ENCODE measurements around the gene WNK2.

WNK2 gene

DNA sequence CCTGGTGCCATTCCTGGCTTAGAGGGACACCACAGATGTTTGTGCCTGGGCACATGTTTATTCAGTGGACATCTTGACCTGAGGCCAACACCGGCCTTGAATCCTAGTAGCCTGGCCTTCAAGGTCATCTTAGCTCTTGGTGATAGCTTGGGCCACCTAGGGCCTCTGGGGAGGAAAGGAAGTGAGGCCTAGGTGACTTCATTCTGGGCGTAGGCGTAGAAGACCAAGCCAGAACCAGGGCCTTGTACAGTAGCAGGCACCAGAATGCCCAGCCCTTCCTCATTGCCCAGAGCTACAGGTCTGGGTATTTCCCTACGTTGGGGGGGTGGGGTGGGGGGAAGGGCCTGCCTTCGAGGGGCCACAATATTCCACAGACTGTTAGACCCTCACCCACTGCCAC is 33.8 kb downstream of the WNK2 start:
- DNase-seq (ENCODE audit: low spot score) = no peak
- no peak for FAIRE-seq

DNA sequence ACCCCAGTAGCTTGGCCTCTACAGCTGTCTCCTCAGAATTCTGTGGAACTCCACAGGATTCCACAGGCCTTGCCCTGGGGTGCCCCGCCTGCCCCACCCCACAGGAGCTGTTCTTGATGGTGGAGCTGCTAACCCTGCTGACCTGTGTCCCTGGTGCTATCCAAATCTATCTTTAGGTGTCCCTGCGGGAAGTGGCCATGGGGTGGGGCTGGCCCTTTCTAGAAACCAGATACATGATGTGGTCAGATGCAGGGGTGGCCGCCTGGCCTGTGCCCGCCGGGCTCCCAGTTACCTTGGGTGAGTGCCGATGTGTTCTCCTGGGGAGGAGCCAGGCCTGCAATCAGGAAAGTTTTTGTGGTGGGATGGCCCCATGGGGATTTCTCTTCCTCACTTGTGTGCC is 34.2 kb downstream of the WNK2 start:
- DNase-seq (ENCODE audit: low spot score) (no peak), FAIRE-seq (no peak)

DNA sequence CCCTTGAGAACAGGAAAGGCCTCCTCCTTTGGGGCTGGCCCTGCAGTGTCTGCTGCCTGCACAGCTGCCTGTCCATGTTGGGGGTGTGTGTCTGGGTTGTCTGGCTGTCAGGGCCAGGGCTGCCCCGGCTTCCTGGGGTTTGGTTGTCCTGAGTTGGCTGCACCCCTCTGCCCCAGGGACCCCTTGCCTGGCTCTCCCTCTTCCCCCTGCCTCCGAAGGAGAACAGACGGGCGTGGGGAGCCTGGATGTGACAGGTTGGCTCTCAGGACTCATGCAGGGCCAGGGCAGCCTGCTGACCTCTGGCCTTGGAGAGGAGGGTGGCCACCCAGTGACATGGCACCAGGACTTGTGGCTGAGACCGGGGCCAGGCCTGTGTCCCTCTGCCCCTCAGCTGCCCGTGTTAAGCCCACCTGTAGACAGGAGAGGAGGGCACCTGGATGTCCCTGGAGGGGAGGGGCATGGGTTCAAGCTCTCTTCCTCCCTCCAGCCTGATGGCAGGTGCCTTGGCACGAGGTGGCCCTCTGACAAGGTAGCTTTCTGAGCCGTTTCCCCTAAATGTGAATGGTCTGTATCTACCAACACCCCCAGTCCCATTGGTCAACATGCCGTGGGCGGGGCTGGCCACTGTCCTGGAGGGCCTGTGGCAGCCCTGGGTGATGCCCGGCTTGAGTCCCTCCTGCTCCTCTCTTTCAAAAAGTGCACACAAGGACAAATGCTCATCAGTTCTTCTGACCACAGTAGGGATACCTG is 34.9 kb downstream of the WNK2 start:
- DNase-seq (ENCODE audit: low spot score) = no peak
- no peak for FAIRE-seq

DNA sequence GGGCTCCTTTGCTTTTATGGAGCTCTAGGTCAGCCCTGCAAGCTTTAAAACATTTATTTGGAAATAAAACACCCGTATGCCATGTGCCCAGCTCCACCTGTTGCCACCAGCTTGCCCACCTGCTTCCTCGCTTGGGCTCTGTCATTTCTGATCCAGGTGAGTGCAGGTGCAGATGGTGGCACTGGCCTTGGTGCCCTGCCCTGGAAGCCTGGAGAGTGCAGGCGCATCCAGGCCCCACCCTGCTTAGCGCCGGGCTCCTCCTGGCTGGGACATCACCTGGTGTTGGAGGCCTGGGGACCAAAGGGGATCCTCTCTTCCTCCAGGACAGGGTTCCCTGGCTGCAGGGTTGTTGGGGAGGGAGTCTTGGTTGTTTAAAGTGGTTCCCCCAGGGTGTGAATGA is 35.8 kb downstream of the WNK2 start:
- FAIRE-seq (no peak), DNase-seq (ENCODE audit: low spot score) (no peak)

DNA sequence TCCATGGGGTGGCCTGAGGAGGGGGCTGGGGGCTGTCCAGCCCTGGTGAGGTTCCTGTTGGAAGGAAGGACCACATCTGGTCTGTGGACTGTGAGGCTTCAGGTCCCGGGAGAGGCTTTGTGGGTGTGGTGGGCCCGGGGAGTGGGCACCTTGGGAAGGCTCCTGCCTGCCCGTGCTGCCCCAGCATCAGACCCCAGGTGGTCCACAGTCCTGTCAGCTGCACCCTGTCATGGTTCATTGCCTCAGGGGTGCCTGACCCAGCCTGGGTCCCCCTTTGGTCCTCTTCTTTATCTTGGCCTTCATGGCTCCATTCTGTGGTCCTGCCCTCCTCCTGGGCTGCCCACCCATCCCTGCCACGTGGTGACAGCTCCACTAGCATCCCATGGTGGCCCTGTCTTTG is 36.7 kb downstream of the WNK2 start:
- DNase-seq (ENCODE audit: low spot score) = no peak
- FAIRE-seq = no peak

DNA sequence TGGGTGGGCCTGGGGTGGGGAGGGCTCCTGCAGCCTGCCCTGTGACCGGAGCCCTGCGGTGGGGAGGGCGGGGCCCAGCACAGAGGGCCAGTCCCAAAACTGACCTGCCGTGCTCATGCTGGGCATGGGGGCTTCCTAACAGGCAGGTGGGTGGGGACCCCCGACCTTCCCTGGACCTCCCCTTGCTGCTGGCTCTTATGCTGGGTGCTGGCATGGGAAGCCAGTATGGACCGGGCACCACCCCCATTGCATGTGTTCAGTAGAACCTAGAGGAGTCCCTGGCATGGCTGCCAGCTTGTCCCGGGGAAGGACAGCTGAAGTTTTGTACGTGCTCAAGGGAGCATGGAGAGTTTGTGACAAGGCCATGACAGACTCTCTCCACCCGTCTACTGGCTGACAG is 37.1 kb downstream of the WNK2 start:
- DNase-seq (ENCODE audit: low spot score) (no peak), FAIRE-seq (no peak)

DNA sequence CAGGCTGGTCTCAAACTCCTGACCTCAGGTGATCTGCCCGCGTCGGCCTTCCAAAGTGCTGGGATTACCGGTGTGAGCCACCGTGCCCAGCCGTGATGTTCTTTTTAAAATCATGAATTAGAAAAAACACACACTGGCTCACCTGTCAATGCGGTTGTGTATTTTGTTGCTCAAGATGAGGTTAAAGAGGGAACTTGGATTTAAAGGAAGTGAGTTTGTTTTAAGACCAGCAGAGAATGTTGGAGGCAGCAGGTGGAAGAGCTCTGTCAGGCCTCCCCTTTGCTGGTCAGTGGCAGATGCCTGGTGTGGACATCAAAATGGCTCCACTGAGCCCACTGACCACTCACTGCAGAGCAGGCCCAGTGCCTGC is 38.9 kb downstream of the WNK2 start:
- FAIRE-seq (no peak), DNase-seq (ENCODE audit: low spot score) (no peak)

DNA sequence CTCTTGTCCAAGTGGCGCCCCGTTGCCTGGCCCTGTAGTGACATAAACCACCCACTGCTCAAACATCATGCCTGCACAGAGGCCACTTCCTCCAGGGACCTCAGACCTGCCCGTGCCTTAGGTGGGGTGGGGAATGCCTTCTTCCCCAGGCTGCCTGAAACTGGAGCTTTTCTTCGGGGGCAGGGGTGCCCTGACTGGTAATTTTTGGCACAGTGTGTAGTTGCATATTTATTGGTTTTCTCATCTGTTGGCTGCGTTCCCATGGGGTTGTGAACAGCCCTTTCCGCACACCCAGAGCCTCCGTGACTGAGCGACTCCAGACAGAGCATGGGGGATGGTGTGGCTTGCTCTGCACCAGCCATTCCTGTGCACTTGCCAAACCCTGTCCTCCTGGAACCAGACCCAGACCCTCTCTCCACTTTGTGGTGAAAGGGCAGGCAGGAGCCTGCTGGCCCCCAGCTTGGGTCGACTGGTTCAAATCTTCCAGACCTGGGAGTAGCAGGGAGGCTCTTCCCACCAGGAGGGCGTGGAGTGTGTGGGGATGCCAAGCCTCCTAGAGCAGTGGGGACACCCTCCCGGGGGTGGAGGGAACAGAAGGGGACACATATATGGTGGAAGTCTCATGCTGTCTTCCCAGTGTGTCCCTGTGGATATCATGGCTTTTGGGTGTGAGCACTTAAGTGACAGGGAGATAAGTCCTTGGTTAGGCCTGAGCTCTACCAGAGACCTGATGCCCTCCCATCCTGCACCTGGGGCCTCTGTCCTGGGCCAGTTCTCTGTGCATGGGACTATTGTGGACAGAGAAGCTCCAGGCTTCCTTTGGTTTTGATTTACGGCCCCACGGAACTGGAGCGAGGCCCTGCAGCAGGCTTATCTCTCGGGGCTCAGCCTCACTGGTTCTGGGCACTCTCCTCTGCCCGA is 39.6 kb downstream of the WNK2 start:
- DNase-seq (ENCODE audit: low spot score) = peak; percentile 94
- peak; percentile 79 for FAIRE-seq

DNA sequence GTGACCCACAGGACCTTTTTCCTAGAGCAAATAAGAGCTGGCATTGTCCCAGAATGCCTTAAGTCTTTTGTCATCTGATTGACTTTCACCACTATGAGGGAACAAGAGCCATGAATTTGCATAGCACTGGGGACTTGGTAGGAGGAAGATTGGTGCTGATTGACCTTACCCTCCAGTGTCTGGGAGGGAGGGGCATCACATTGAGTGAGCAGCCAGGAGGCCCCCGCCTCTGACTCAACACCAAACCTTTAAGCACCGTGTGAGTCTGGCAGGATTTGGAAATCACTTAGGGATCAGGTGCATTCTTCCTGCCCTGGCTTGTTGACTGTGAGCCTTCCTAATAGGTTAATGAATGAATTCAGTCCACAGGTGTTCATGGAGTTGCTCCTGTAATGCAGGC is 40.7 kb downstream of the WNK2 start:
- FAIRE-seq = peak; percentile 81
- DNase-seq (ENCODE audit: low spot score) = peak; percentile 64

DNA sequence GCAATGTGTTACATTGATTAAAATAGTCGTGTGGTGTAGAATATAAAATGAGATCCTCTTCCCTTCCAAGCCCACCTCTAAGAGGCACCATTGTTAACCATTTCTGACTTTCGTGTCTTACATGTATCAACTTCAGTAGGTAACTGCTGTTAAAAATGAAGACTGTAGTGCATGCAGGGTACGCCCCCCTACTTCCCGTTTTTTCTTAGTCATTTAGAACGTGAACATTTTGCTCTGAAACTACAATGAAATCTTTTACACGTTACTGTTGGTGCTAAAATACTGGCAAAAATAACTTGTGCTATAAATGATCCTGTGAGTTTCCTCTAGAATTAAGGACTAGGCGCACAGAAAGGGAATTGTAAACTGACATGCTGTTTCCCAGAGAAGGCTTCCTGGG is 41.5 kb downstream of the WNK2 start:
- no peak for FAIRE-seq
- no peak for DNase-seq (ENCODE audit: low spot score)

DNA sequence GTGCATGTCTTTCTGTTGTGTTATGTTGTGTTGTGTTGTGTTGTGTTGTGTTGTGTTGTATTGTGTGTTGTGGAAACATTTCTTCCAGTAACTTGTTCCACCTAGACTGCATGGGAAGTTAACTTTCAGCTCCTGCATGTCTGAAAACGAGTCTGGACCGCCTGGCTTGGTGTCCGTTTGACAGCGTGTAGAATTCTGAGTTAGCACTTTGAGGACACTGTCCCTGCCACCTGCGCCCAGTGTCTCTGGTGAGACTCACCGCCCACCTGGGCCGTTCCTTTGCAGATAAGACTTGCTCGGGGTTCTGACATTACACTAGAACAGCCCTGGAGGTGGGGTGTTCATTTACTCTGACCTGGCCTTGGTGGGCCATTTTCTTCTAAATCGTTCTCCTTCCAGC is 42.0 kb downstream of the WNK2 start:
- peak; percentile 77 for FAIRE-seq
- DNase-seq (ENCODE audit: low spot score) = no peak

DNA sequence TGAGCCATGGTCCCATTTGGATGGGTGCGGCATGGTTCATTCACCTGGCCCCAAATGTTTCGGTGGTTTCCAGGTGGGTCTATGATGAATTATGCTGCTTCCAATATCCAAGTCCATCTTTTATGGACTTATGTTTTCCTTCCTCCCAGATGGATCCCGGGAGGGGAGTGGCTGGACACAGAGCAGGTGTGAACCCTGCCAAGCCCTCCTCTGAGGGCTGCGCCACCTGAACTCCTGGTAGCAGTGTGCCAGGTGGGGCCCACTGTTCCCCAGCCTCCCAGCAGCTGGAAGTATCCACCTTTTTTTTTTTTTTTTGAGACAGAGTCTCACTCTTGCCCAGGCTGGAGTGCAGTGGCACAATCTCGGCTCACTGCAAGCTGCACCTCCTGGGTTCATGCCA is 42.9 kb downstream of the WNK2 start:
- FAIRE-seq (no peak), DNase-seq (ENCODE audit: low spot score) (no peak)

DNA sequence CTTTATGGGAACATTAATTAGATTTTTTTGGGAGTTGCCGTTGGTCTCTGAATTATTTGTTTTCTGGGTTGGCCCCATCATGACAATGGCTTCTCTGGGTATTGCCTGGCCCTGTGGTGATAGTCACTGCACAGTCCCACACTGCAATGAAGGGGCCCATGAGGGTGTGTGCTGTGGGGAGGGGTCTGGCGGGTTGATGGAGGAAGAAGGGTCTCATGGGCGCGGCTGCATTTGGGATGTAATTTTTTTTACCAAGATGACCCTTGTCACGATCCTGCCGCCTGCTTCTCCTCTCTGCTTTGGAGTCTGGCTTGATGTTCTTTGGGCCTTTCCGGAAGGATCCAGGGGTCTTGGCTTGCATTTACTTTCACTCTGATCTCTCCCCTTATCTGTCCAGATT is 44.1 kb downstream of the WNK2 start:
- no peak for FAIRE-seq

DNA sequence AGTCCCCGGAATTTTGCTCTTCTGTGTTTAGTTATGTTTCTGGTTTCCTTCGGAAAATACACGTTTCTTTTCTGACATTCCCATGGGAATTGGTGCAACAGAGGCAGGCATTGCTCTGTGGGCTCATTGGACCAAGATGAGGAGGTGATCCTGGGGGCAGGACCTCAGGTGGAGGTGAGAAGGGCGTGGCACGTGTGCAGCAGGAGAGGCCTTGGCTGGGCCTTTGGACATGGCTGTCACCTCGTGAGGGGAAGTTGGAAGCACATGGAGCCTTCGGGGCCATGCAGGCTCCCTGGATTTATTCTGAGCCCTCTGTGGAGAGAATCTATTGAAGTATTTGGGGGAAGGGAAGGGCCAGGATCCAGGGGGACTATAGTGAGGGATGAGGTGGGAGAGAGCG is 44.5 kb downstream of the WNK2 start:
- no peak for FAIRE-seq
- no peak for DNase-seq (ENCODE audit: low spot score)

More for the DNA sequence above, 44.1 kb downstream of the WNK2 start:
- no peak for DNase-seq (ENCODE audit: low spot score)

DNA sequence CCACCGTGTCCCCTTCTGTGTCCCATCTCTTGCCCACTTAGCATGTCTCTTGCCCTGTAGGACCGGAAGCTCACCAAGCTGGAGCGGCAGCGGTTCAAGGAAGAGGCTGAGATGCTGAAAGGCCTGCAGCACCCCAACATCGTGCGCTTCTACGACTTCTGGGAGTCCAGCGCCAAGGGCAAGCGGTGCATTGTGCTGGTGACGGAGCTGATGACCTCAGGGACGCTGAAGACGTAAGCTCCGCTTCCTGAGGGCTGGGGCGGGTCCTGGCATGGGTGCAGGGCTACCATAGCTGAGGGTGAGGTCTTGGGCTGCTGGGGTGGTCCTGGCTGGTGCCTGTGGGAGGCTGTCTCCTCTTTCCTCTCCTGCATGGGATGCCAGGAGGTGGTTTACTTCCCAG is 45.7 kb downstream of the WNK2 start:
- no peak for DNase-seq (ENCODE audit: low spot score)
- no peak for FAIRE-seq

DNA sequence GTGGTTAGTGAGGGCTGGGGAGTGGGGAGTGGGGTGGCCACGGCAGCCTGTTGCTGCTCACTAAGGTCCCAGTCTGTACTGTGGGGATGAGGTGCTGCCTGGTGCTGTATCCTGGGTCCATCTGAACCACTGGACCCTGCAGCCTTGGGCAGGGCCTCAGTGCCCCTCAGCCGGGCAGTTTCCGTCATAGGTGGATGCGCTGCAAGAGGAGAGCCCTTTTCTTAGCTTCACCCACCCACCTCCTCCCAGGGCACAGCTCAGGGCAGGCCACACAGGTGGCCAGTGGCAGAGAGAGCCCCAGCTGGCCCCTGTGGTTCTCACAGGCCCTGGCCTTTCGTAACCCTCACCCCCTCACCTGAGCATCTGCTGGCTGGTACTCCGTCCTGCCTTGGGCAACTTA is 46.2 kb downstream of the WNK2 start:
- DNase-seq (ENCODE audit: low spot score) = no peak
- no peak for FAIRE-seq

DNA sequence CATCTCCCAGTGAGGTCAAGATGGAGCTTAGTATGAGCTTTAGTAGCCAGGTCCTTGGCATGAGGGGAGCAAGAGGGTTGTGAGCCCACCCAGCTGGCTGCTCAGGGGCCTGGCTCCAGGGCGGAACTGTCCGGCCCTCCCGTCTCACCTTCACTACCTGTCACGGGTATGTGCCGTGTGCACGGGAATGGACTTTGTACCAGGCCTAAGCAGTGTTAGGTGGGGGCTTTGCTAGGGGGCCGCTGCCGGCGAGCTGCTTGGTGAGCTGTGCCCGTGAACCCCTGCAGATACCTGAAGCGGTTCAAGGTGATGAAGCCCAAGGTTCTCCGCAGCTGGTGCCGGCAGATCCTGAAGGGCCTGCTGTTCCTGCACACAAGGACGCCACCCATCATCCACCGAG is 46.7 kb downstream of the WNK2 start:
- DNase-seq (ENCODE audit: low spot score) (no peak), FAIRE-seq (no peak)

DNA sequence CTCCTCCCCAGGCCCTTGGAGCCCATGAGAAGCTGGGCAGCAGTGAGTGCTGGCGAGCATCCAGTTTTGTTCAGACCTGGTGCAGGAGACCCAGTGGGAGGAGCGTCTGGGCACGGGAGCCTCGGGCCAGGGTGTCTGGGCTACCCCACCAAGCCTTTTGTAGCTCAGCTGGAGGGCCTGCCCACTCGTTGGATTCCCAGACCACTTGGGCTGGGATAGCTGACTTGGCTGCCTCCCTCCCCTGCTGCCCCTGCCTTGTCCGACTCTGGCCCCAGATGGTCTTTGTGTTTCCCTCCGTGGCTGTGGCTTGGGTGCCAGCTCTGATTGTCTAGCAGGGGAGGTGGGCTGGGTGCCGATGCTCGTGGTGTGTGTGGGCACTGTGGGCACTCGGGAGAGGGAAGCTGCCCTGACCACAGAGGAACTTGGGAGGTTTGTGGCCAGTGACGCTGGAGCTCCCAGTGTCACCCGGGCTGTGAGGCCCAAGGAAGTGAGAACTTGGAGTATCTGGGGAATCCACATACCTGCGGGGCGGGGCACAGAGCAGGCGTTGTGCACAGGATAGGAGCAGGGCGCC is 47.3 kb downstream of the WNK2 start:
- FAIRE-seq (no peak), DNase-seq (ENCODE audit: low spot score) (peak; percentile 30)

DNA sequence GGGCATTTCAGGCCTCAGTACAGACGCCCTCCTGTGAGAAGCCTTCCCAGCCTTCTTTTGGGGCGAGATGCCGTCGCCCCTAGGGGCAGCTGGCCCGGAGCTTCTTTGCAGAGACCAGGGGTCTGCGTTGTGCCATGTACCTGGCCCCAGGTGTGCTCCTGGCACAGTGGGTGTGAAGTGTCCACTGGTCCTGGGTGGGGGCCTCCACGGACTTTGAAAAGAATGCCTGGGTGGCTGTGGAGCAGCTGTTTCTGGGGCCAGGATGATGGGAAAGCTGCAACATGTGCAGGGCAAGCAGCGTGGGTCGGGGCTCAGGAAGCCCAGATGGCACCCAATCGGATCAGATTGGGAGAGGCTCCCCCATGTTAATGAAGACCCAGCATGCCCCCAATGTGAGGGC is 47.8 kb downstream of the WNK2 start:
- no peak for FAIRE-seq

DNA sequence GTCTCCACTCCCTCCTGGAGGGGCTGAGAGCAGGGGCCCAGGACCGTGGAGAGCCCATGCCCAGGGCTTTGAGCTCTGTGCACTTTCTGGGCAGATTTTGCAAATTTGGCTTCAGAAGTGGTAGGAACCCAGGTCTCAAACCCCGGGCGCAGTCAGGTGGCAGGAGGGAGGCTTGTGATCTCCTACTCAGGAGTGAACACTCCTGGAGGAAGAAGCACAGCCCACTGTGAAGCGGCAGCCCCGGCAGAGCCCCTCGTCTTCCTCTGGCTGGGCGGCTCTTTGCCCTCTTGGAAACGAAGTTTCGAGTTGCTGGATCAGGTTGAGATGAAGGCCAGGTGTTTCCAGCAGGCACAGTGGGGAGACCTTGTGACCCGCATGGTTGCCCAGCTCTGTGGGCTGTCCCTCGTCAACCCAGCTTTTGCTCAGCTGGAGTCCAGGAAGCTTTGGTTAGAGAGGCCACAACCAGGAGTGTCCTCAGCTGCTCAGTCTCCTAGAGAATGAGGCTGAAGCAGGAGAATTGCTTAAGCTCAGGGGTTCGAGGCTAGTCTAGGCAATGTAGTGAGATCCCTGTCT is 48.5 kb downstream of the WNK2 start:
- FAIRE-seq (no peak), DNase-seq (ENCODE audit: low spot score) (no peak)

More for the DNA sequence above, 47.8 kb downstream of the WNK2 start:
- DNase-seq (ENCODE audit: low spot score) = no peak

DNA sequence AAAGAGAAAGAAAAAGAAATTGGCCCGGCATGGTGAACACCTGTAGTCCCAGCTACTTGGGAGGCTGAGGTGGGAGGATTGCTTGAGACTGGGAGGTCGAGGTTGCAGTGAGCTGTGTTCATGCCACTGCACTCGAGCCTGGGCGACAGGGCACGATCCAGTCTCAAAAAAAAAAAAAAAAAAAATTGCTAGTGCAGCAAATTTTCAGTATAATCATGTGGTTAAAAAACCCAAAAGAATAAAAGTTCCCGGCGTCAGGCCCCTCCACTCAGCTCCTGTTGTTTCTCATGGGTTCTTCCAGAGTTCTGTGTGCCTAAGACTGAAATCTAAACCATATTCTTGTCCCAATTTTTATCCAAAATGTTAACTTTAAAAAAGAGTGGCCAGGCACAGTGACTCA is 49.1 kb downstream of the WNK2 start:
- FAIRE-seq = no peak
- no peak for DNase-seq (ENCODE audit: low spot score)

DNA sequence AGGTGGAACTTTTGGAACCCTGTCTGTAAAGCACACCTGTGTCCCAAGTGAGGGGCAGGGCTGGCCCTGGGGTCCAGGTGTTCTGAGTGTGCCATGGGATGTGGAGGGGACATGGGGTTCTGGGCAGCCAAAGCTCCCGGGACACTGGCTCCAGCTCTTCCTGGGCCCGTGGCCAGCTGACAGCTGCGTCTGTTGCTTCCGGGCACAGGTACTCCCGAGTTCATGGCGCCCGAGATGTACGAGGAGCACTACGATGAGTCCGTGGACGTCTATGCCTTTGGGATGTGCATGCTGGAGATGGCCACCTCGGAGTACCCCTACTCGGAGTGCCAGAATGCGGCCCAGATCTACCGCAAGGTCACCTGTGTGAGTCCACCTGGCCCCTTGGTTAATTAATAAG is 50.7 kb downstream of the WNK2 start:
- no peak for FAIRE-seq

More for the DNA sequence above, 50.7 kb downstream of the WNK2 start:
- DNase-seq (ENCODE audit: low spot score) = no peak

Measured in urothelium cell line (cell line).